ENCODE results near the gene MNX1.

GRCh38 chr7:157032644-157033482 lies 22.4 kb upstream of the MNX1 start:
- TF ChIP-seq, protein P1, sequence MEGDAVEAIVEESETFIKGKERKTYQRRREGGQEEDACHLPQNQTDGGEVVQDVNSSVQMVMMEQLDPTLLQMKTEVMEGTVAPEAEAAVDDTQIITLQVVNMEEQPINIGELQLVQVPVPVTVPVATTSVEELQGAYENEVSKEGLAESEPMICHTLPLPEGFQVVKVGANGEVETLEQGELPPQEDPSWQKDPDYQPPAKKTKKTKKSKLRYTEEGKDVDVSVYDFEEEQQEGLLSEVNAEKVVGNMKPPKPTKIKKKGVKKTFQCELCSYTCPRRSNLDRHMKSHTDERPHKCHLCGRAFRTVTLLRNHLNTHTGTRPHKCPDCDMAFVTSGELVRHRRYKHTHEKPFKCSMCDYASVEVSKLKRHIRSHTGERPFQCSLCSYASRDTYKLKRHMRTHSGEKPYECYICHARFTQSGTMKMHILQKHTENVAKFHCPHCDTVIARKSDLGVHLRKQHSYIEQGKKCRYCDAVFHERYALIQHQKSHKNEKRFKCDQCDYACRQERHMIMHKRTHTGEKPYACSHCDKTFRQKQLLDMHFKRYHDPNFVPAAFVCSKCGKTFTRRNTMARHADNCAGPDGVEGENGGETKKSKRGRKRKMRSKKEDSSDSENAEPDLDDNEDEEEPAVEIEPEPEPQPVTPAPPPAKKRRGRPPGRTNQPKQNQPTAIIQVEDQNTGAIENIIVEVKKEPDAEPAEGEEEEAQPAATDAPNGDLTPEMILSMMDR (IDR thresholded peaks at IDR 0.05) = no peak
- TF ChIP-seq POLR2A (IDR thresholded peaks at IDR 0.05) = no peak

All from uterus (tissue), 2 donors.